ENCODE data around the gene ARHGAP18. TPM values are rescaled to one million over a fixed set of nuclear protein-coding genes. Genes with fewer than 3 reads are reported as not detected.

The ARHGAP18 gene
- total and polyA plus RNA-seq, 4 donors: 1.6 to 8.0 (median 3.0) TPM

- Histone ChIP-seq H3K9ac (ENCODE audit: low read depth in 1 of 2, low read length in 2 of 2) (no peak overlapping the region), H3K27ac (ENCODE audit: low read depth in 1 of 2, low read length in 2 of 2) (no peak overlapping the region), H3K36me3 (ENCODE audit: control insufficient read depth in 4 of 4, insufficient read depth in 3 of 4, low read depth in 1 of 4, low read length in 3 of 4) (no peaks in the 10 kb centered on the region), H3K4me1 (ENCODE audit: control insufficient read depth in 4 of 4, insufficient read depth in 4 of 4, low read length in 3 of 4) (no peaks in the 10 kb centered on the region), H3K4me3 (ENCODE audit: low read depth in 1 of 3, low read length in 3 of 3) (no peak overlapping the region), H3K27me3 (ENCODE audit: control insufficient read depth in 4 of 4, insufficient read depth in 4 of 4, low read length in 3 of 4) (no peaks in the 10 kb centered on the region), H3K9me3 (ENCODE audit: control insufficient read depth in 4 of 4, low read length in 3 of 4) (no peaks in the 10 kb centered on the region)
- no peak for DNase-seq (ENCODE audit: low spot score)
- TF ChIP-seq MAX (IDR thresholded peaks at IDR 0.05) (no peak), YY1 (IDR thresholded peaks at IDR 0.05) (no peak), FOXA2 (IDR thresholded peaks at IDR 0.05) (no peak), CTCF (IDR thresholded peaks at IDR 0.05; ENCODE audit: low read depth, low read length, missing input control) (no peak), GABPA (IDR thresholded peaks at IDR 0.05 in 1 of 2, conservative IDR thresholded peaks at IDR 0.05 in 1 of 2) (no peak), EGR1 (IDR thresholded peaks at IDR 0.05; ENCODE audit: low read depth in 2 of 2) (no peak), TAF1 (conservative IDR thresholded peaks at IDR 0.05) (no peak), REST (IDR thresholded peaks at IDR 0.05) (no peak), ZBTB33 (IDR thresholded peaks at IDR 0.05) (no peak), FOXA1 (IDR thresholded peaks at IDR 0.05) (no peak), RXRA (IDR thresholded peaks at IDR 0.05) (no peak), JUND (IDR thresholded peaks at IDR 0.05) (no peak), SP1 (IDR thresholded peaks at IDR 0.05) (no peak), HNF4G (IDR thresholded peaks at IDR 0.05) (no peak), NR2F2 (IDR thresholded peaks at IDR 0.05) (no peak), HNF4A (conservative IDR thresholded peaks at IDR 0.05) (no peak), ATF3 (IDR thresholded peaks at IDR 0.05) (no peak), RAD21 (IDR thresholded peaks at IDR 0.05) (no peak)
These were observed 173.7 kb downstream of the ARHGAP18 start for GRCh38 chr6:129536271-129536670.

All from liver (tissue), 9 donors.